NCI-H460 (cell line): Measurements from ENCODE around the gene KCTD1. TPM values are rescaled to one million over a fixed set of nuclear protein-coding genes. Genes with fewer than 3 reads are reported as not detected.

Experiments
- DNase-seq: peaks from one replicate; pipeline ENCODE4 v3.0.0-alpha.2; 2016; ENCODE audit warnings: low read depth; ENCODE audit errors: extremely low read depth
- total RNA-seq: library from RNA; depleted of rRNA; stranded (reverse); fragments of >200 nt; shearing (Covaris generic); gene quantifications from 2 replicates; pipeline ENCODE4 v1.2.3, GENCODE V29; 2014

Gene KCTD1
- total RNA-seq, 1 experiment from 2014 or later: 17.2 TPM

DNA sequence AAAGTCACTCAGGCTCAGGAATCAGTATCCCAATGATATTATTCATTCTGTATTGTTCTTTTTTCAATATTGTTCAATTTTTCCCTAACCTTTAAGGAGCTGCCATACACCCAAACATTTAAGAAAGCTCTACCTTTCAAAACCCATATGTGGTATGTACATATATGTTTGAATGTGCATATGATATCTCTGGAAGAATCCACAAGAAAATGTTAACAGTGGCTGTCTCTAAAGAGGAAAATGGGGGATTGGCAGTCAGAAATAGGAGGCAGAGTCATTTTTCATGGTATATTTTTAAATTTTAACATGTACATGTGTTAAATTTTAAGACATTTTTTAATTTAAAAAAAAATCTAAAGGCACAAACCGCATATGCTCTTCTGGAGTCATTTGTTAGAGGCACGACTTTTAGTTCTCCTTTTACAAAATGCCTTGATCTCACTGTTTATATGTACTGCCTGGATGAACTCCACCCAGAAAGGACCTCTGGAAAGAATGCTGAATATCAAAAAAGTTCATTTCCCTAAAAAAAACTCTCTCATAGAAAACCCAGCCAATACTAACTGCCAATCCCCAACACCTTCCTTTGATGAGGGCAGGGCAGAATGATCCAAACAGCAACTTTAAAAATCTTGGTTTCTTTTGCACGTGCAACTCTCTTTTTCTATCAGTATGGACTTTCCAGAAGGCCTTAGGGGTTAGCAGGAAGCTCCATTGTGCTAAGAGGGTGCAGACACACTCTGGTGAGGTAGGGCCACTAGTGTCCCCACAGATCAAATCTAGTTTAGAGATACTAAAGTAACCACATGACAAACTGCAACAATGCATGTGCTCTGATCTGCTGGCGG lies 23.6 kb downstream of the KCTD1 start:
- DNase-seq: no peak

DNA sequence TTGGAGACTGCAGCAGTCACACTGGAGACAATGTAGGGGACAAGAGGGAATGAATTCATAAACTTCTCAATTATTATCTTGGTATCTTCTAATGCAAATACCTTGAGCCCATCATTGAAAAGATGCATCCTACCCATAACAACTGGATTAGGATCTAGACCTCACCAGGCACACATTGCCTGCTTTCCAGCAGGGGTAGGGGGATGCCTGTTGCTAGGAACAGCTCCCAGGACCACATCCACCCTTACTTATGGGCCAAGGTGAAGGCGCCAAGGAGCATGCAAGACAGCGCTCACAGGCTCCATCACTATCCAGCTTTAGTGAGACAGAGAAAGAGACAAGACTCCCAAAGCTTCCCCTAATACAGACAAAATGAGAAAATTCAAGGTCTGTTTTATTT lies 24.4 kb downstream of the KCTD1 start:
- DNase-seq: no peak

DNA sequence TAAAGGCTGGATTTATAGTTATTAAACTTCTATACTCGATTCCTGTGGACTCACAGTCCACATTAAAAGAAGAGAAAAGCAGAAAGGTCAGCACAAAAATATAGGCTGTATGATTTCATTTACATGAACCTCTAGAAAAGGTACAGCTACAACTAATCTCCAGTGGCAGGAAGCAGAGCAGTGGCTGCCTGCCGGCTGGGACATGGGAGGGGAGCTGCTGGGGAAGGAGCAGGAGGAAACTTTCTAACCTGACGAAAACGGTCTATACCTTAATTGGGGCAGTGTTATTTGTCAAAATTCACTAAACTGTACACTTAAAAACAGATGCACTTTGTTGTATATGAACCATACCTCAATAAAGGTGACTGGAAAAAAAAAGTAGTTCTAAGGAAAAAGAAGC lies 26.7 kb downstream of the KCTD1 start:
- no peak for DNase-seq

DNA sequence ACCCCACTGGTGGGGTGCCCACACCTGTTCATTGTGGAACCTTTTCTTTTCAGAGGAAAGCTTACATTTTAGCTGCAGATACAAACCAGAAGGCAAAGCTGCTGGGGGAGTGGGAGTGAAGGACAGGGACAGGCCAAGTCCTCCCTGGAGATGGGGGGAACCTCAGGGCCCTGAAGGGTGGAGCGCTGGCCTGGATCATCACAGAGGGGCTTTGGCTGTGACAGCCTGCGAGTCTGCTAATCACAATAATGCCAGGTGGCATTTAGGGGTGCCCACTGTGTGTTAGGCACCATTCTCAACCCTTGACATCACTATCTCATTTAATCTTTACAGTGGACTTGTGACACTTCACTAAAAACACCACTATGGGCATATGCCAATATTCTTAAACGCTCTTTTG lies 27.4 kb downstream of the KCTD1 start:
- DNase-seq: no peak

DNA sequence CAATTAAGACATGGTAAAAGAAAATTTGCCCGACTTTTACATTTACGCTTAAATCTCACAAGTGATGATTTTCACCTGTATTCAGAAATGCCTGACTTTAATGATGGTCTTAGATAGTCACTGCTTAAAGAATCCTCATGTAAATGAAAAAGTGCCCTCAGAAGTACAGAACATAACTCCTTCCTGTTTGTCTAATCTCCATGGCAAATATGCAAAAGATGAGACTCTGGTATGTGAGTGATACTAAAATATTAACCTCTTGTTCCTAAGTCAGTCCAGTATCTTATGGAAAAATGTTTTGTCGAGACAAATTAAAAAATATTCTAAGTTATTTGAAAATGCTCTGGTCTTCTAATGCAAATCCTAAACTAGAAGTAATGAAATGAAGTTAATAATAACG lies 29.2 kb downstream of the KCTD1 start:
- no peak for DNase-seq

DNA sequence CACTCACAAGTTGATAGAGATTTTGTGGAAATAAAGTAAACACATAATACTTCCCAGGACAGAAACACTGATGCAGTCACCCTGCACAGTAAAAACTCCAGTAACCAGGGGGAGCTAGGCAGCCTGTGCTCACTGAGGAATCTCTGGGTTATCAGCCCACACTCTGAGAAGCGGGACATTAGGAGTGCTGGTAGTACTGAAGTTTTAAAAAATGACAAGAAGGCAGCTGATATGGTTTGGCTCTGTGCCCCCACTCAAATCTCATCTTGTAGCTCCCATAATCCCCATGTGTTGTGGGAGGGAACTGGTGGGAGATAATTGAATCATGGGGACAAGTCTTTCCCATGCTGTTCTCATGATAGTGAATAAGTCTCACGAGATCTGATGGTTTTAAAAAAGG lies 31.4 kb downstream of the KCTD1 start:
- no peak for DNase-seq

DNA sequence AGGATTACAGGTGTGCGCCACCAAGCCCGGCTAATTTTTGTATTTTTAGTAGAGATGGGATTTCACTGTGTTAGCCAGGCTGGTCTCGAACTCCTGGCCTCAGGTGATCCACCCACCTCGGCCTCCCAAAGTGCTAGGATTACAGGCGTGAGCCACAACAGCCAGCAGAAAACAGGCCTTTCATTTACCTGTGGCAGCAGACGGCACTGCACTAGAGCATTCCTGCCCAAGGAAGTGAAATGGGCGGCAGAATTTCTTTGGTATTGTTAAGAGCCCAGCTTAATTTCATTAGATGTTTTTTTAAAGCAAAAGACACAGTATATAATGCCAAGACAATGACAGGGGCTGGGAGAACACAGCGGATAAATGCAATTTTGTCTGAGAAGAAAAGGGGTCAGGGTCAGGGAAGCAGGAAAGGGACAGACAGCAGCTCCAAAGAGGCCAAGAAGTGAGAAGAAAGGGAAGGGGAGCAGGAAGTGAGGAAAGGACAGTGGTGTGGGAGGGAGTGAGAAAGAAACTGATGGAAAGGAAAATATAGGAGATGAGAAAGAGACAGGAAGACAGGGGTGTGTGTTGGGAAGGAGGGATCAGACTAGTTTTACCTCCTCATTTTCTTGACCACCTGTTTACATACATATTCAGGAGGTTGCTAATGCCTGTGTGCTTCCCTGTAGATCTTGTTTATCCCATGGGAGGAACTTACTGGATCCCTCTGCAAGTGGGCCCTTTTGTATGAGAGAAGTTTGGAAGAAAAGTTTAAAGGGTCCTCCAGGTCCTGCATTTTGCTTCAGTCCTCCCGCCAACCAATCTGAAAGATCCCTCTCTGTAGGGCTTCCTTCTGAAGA lies 32.5 kb downstream of the KCTD1 start:
- no peak for DNase-seq

DNA sequence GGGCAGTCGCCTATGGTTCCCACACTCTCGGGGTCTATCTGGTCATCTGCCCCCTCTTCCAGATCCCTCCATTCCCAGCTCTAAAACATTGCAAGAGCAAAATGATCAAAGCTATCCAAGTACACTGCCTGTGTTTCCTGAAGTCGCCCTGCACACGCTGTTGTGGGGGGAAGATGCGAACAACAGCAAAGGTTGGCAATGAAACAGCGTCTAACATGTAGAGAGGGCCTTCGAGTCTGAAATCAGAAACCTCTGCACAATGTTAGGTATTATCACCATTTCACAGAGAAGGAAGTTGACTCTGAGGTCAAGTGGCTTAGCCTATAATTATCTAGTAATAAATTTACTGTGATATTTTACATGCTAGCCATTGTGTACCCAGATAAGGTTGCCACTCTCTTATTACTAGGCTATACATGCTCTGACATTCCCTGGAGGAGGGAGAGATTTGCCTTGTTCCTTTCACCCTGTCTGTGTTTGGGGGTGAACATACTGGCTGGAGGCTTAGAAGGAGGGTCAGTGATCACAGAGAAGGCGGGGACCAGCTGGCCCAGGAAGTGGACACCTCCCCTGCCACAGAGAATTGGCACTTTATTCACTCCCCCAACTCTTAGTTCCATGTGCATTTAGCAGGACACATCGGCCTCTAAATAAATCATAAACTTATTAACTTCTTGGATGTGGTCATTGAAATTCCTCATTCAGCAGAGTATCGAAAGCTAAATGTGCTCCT lies 36.8 kb downstream of the KCTD1 start:
- no peak for DNase-seq

DNA sequence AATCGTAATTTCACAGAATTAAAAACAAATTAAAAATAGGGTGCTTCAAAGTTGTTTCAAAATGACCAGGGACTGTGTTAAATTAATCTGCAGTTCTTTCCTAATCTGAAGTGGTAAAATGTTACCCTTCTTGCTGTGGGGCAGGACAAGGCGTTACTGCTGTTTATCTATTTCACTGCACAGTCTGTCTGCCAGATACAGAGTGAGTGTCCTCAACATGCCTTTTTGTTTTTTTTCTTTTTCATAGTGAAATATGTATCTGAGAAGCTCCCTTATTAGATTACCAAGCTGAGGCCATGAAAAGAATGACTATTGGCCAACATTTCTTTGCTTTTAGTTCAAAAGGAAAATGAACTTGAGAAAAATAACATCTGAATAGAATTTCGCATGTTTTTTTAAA lies 38.0 kb downstream of the KCTD1 start:
- no peak for DNase-seq

DNA sequence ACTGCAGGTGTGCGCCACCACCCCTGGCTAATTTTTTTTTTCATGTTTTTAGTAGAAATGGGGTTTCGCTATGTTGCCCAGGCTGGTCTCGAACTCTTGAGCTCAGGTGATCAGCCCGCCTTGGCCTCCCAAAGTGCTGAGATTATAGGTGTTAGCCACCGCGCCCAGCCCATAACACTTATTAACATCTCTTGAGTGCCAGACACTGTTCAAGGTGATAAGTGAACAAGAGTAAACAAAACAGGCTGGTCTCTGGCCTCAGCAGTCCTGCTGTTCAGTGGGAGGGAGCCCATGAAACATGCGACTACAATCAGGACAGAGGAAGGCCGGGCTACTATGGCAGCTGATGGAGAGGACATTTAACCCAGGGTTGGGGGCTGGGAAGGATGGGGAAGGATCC lies 42.3 kb downstream of the KCTD1 start:
- no peak for DNase-seq

DNA sequence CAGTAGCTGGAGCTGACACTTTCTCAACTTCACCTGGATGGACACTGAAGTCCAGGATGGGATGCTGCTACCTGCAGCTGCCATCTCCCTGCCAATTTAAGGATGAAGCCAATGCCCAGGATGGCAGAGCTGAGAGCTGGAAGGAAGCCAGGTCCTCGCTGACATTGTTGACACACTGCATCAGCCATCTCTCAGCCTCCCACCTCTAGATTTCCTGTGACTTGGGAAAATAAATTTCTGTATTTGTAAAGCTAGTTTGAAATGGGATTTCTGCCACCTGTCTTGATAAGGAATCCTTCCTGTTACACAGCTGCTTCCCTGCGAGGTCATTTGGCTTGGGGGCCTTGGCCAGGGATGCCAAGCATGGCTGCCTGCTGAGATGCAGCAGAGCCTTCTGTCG lies 43.5 kb downstream of the KCTD1 start:
- no peak for DNase-seq

DNA sequence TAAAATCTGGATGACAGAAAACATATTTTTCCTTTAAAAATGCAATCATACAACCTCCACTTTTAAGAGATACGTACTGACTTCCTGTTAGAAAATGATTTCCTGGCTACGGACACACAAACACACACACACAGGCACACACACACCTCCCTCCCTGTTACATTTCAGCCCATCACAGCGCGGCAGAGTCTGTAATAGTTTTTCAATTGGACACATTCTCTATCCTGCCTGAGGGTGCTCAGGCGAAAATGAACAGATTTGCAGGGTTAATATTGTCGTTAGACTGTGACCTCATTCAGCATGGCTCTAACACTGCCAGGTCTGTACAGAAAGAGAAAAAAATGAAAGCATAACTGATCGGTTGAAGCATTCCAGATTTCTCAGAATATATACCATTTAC lies 45.0 kb downstream of the KCTD1 start:
- no peak for DNase-seq

DNA sequence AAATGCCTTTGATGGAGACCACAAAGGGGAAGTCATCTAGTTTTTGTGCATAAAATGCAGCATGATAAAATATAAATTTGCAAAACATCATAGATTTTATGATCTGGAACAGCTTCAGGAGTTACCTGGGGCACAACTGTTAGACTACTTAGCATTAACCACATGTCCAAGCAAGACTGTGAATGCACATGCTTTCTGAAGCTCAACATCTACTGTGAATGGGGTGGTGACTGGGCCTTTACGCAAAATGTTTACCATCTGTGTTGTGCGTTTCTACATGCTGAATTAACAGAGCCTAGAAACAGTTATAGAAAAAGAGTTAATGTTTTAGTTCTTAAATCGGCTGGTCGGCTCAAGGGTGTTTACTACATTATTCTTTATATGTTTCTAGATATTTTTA lies 45.5 kb downstream of the KCTD1 start:
- DNase-seq: no peak

DNA sequence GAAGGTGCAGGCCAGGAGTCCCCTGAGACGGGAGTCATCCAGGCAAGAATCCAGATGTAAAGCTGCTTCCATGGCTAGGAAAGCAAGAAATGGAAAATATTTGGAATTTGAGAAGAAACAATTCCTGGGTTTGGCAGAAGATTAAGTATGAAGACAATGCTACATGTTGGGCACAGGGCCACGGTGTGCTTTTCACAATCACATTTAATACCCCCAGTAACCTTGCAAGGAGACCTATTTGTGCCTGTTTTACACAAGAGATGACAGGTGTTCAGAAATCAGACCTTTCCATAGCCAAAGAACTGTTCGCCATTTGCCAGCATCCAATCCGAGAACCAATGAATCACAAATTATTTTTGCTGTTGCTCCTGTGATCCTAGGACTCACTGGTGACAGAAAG lies 50.5 kb downstream of the KCTD1 start:
- no peak for DNase-seq

DNA sequence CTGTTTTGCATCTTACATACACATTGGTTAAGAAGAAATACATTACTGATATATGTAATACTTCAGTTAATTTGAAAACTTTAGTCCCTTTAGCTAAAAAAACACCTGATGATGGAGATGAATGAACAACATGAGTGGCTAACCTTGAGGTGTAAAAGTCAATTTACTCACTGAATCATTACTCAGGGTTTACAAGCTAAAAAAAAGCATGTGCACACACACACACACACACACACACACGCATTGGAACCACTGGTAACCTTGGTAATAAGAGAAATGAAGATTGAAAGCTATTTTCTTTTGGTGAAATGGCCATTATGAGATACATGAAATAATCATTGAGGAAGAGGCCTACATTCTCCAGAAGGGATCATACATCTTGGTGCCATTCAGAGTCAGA lies 51.8 kb downstream of the KCTD1 start:
- DNase-seq: no peak

DNA sequence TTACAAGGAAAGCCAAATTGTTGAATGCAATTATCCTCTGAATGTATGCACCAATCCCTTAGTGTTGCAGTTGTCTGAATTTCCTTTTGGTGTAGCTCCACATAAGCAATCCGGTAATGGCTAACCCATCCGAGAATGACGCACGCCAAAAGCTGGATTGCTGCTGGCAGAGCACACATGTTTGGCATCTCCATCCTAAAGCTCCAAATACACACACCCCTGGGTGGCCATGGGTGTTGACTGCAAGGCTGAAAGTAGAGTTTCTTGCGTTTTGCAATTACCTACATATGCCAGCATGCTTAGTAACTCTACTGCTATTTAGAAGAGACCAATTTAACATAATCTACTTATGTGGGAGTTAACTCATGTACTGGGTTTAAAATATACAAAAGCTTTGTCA lies 53.1 kb downstream of the KCTD1 start:
- no peak for DNase-seq

DNA sequence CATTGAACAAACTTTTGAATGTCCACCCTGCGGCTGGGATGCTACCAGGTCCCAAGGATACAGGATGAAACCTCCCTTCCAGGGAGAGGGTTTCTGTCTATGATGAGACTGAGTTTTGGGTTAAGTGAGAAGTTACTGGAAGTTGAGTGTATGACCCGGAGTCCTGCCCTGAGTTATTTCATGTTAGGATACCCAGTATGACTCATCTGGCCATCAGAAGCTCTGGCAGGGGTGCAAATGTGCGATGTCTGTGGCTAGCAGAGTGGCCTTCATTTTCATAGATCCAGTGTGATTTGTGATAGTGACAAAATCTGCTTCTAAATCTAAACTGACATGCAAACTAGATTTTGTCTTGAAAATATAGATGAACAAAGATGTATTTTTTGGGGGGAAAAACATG lies 55.3 kb downstream of the KCTD1 start:
- no peak for DNase-seq

DNA sequence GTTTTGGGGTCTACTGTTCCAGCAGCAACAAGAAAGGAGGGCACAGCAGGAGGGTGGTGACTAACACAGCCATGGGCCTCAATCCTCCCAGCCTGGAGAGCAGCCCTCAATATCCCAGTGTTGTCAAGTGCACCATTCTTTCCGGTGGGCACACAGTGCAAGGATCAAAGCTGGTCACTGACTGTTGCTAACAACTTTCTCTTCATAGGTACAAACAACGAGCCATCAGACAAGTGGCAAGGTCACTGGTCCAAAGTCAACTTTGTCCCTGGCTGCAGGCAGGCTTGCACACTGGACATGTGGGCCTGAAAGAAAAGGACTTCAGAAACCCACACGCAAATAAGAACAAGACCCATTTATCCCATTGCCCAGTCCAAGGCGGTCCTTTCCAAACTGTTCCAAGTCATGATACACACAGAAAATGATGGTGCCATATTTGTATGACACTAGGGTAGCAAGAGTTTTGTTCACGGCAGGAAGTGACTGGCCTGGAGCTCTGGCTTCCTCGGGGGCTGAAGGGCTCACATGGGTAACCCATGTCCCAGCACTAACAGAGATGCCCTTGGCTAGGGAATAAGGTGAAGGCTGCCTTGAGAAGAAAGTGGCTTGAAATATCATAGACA lies 57.0 kb downstream of the KCTD1 start:
- no peak for DNase-seq

DNA sequence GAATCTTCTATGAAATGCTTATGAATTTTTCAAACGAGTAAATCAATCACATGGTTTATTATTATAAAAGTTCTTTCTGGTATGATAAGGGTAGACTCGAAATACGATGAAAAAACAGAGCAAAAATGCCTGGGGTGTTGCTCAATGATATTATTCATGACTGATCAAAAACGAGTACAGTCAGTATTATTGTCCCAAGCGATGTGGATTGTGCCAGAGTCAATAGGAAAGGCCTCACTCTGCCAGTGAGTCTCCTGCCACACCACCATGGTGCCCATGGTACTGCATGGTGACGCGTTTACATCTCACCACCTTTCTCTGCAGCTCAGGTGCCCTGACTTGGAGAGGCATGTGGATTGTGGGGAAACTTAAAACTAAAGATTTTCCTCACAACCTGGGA lies 58.5 kb downstream of the KCTD1 start:
- DNase-seq: no peak

DNA sequence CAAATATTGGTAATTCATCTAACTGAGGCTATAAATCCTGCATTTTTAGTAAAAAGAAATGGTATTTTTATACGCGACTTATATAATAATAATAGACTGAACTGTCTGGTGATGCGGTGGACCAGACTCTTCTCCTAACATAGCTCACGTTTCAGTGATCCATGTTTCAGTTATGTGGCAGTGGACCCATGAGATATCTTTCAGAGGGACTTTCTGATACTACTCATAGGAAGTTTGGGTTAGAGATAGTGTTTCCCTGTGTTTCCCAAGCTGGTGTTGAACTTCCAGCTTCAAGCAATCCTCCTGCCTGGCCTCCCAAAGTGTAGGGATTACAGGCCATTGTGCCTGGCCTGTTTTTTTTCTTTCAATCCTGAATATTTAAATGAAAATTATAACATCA lies 59.2 kb downstream of the KCTD1 start:
- no peak for DNase-seq

DNA sequence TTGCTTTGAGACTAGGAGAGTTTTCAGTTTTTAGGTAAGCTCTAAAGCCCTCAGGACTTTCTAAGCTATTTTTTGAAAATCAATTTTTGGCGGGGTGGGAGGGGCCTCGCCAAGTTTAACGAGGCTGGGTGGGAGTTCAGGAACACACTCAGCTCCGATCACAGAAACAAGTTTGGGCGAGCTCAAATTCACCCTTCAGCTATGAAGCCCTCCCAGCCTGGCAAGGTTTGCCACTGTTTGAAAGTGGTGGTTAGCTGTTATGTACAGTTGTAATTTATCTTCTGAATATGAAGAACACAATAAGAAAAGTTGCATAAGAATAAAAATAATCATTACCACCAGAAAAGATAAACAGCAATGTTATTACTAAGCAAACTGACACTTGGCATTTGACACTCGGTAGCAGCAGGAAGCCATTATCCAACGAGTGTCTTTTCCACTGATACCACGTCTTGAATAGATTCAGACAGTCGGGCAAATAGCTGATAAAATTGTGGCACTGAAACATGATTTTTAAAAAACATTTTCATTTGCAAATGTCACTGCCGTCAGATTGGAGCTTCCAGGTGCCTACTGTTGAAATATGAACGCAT lies 59.8 kb downstream of the KCTD1 start:
- no peak for DNase-seq
